Middle frontal gyrus (tissue), 1 donor: Measurements from ENCODE around the gene RAB11FIP2.
"Not testable (repeated sequence)": the region's sequence is repeated elsewhere in the genome, so short reads cannot be mapped to it uniquely, and the experiment has no call there.

ENCODE experiments used
- DNase-seq: peaks from one replicate; pipeline ENCODE4 v3.0.0-alpha.2; 2015; ENCODE audit warnings: low spot score; ENCODE audit errors: extremely low spot score

The RAB11FIP2 gene

GRCh38 chr10:118046395-118047156, at the start of gene RAB11FIP2:
TSS of gene RAB11FIP2 (minus strand) at chr10:118046941. CDS start at chr10:118046163, 778 bp downstream.
- peak; percentile 84 for DNase-seq

GRCh38 chr10:118096022-118096421, 49.3 kb upstream of the RAB11FIP2 start:
- DNase-seq, result no peak

GRCh38 chr10:118092209-118092608, 45.5 kb upstream of the RAB11FIP2 start:
- DNase-seq, result no peak

- no peak for DNase-seq
These were observed 34.1 kb upstream of the RAB11FIP2 start for GRCh38 chr10:118080817-118081216.

- DNase-seq, result no peak
These were observed 30.0 kb upstream of the RAB11FIP2 start for GRCh38 chr10:118076705-118077104.

GRCh38 chr10:118072840-118073239, 26.1 kb upstream of the RAB11FIP2 start:
- DNase-seq, result no peak

GRCh38 chr10:118067389-118067788, 20.6 kb upstream of the RAB11FIP2 start:
- not testable (repeated sequence) for DNase-seq

GRCh38 chr10:118062798-118063238, 16.1 kb upstream of the RAB11FIP2 start:
- DNase-seq, result no peak

GRCh38 chr10:118058371-118058770, 11.6 kb upstream of the RAB11FIP2 start:
- no peak for DNase-seq

- DNase-seq, result no peak
These were observed 10.6 kb upstream of the RAB11FIP2 start for GRCh38 chr10:118057361-118057760.

GRCh38 chr10:118054383-118054782, 7.6 kb upstream of the RAB11FIP2 start:
- DNase-seq, result no peak

- no peak for DNase-seq
These were observed 6.1 kb upstream of the RAB11FIP2 start for GRCh38 chr10:118052816-118053215.

- no peak for DNase-seq
These were observed 1.1 kb upstream of the RAB11FIP2 start for GRCh38 chr10:118047880-118048279.

GRCh38 chr10:118047157-118047719, 497 bp upstream of the RAB11FIP2 start:
- no peak for DNase-seq

GRCh38 chr10:118045837-118046394, 825 bp downstream of the RAB11FIP2 start:
- DNase-seq, result no peak

GRCh38 chr10:118045158-118045836, 1.4 kb downstream of the RAB11FIP2 start:
- DNase-seq, result no peak

- DNase-seq, result no peak
These were observed 3.9 kb downstream of the RAB11FIP2 start for GRCh38 chr10:118042827-118043242.

- no peak for DNase-seq
These were observed 4.4 kb downstream of the RAB11FIP2 start for GRCh38 chr10:118042336-118042735.

GRCh38 chr10:118041316-118041715, 5.4 kb downstream of the RAB11FIP2 start:
- DNase-seq, result no peak

- DNase-seq, result no peak
These were observed 10.4 kb downstream of the RAB11FIP2 start for GRCh38 chr10:118036281-118036875.

- no peak for DNase-seq
These were observed 11.3 kb downstream of the RAB11FIP2 start for GRCh38 chr10:118035354-118036005.
